BLaER1 treated with 17β-estradiol and CSF1 and Interleukin-3, amounts not matched to agents 10 nM and 100 nM (cell line): Measurements from ENCODE around the gene IGSF9B.

Experiments
- H3K27ac ChIP-seq, 11 experiments: shearing (Covaris generic); formaldehyde crosslinking; 2 replicates each; pipeline ENCODE4 v1.8.1; 2022
- H3K27me3 ChIP-seq, 11 experiments: shearing (Covaris generic); formaldehyde crosslinking; 2 replicates each; pipeline ENCODE4 v1.8.1; 2022
- H3K36me3 ChIP-seq, 11 experiments: shearing (Covaris generic); formaldehyde crosslinking; 2 replicates each; pipeline ENCODE4 v1.8.1; 2022
- H3K4me1 ChIP-seq, 10 experiments: shearing (Covaris generic); formaldehyde crosslinking; 2 replicates each; pipeline ENCODE4 v1.8.1; 2022
- H3K4me2 ChIP-seq, 11 experiments: shearing (Covaris generic); formaldehyde crosslinking; 2 replicates each; pipeline ENCODE4 v1.8.1; 2022
- H3K4me3 ChIP-seq, 10 experiments: shearing (Covaris generic); formaldehyde crosslinking; 2 replicates each; pipeline ENCODE4 v1.8.1; 2022
- H3K9ac ChIP-seq, 11 experiments: shearing (Covaris generic); formaldehyde crosslinking; 2 replicates each; pipeline ENCODE4 v1.8.1; 2022
- H3K9me3 ChIP-seq, 11 experiments: shearing (Covaris generic); formaldehyde crosslinking; replicated peaks in 1 of 11; 2 replicates each; pipeline ENCODE4 v1.8.1; 2022
- H4K20me1 ChIP-seq, 11 experiments: shearing (Covaris generic); formaldehyde crosslinking; 2 replicates each; pipeline ENCODE4 v1.8.1; 2022
- Cebpa-rat ChIP-seq, 11 experiments: shearing (Covaris generic); IDR thresholded peaks; 2 replicates each; pipeline ENCODE4 v1.8.1; 2022

The IGSF9B gene

GRCh38 chr11:133966921-133967598, 10.3 kb upstream of the IGSF9B start:
- H3K4me3 ChIP-seq = no peak overlapping the region
- no peak overlapping the region for H3K9ac ChIP-seq
- no peak for TF ChIP-seq Cebpa-rat (IDR thresholded peaks at IDR 0.05)
- H3K9me3 ChIP-seq = no peaks in the 10 kb centered on the region
- H3K4me1 ChIP-seq = no peaks in the 10 kb centered on the region; a peak in 2 of 20 replicates
- no peaks in the 10 kb centered on the region for H3K36me3 ChIP-seq
- no peak overlapping the region for H3K4me2 ChIP-seq
- H4K20me1 ChIP-seq = no peaks in the 10 kb centered on the region; a peak in 2 of 22 replicates
- H3K27me3 ChIP-seq = no peaks in the 10 kb centered on the region
- no peak overlapping the region for H3K27ac ChIP-seq

- Histone ChIP-seq H3K36me3 (no peaks in the 10 kb centered on the region), H3K9ac (no peak overlapping the region), H3K27me3 (no peaks in the 10 kb centered on the region), H3K4me3 (no peak overlapping the region), H3K27ac (no peak overlapping the region), H3K4me1 (no peaks in the 10 kb centered on the region; a peak in 2 of 20 replicates), H3K9me3 (no peaks in the 10 kb centered on the region), H3K4me2 (no peak overlapping the region), H4K20me1 (no peaks in the 10 kb centered on the region; a peak in 2 of 22 replicates)
- no peak for TF ChIP-seq Cebpa-rat (IDR thresholded peaks at IDR 0.05)
Observed at GRCh38 chr11:133966172-133966651, 9.4 kb upstream of the IGSF9B start.

DNA sequence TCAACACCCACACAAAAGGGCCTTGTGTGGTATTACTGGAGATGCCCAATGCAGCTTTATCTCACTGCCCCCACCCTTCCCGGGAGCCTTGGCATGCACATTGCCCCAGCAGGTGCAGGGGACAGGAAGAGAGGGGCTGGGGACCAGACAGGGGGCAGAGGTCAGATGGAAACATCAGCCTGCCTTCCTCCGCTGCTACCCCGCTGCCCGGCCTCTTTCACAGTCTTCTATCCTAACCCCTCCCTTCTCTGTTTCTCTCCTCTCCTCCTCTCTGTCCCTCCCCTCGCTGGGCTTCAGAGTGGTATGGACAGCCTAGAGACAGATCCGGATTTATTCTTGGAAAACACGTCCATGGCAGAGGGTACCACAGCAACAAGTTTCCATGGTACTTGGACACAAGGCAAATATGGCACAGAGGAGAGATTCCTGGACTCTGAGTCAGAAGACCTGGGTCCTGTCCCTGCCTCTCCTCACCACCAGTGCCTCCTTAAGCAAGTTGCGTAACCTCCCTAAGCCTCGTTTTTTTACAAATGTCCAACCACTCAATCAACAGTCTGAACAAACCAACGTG, 8.3 kb upstream of the IGSF9B start:
- H3K27me3 ChIP-seq = no peaks in the 10 kb centered on the region
- H3K9ac ChIP-seq = no peak overlapping the region
- H3K4me1 ChIP-seq = no peaks in the 10 kb centered on the region; a peak in 2 of 20 replicates
- no peaks in the 10 kb centered on the region; a peak in 2 of 22 replicates for H4K20me1 ChIP-seq
- H3K4me3 ChIP-seq = no peak overlapping the region
- no peak overlapping the region for H3K4me2 ChIP-seq
- H3K27ac ChIP-seq = no peak overlapping the region
- no peaks in the 10 kb centered on the region for H3K9me3 ChIP-seq
- TF ChIP-seq Cebpa-rat (IDR thresholded peaks at IDR 0.05) = peak in 5 of 11 experiments; percentile 28 to 73 (median 39); a peak in 4 of 22 replicates
- H3K36me3 ChIP-seq = no peaks in the 10 kb centered on the region

DNA sequence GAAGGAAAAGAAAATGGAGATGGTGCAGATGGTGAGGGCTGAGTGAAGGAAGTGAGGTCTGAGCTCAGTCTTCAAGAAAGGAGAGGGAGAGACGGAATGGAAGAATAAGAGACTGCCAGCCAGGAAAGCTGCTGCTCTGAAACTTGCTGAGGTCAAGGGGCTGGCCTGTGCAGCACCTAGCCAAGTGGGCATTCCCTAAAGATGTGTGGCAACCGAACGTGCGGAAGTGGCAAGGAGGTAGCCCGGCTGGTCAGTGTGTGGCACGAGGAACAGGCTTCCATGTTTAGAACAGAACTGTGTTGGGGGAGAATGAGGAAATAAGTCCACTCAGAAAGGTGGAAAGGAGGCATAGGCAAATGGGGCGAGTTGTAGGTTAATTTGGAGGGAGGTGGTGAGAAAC, 7.6 kb upstream of the IGSF9B start:
- Histone ChIP-seq H3K36me3 (no peaks in the 10 kb centered on the region), H3K9me3 (no peaks in the 10 kb centered on the region), H4K20me1 (no peaks in the 10 kb centered on the region; a peak in 2 of 22 replicates), H3K27ac (no peak overlapping the region), H3K9ac (no peak overlapping the region), H3K27me3 (no peaks in the 10 kb centered on the region), H3K4me3 (no peak overlapping the region), H3K4me2 (no peak overlapping the region), H3K4me1 (no peaks in the 10 kb centered on the region; a peak in 2 of 20 replicates)
- no peak for TF ChIP-seq Cebpa-rat (IDR thresholded peaks at IDR 0.05)

DNA sequence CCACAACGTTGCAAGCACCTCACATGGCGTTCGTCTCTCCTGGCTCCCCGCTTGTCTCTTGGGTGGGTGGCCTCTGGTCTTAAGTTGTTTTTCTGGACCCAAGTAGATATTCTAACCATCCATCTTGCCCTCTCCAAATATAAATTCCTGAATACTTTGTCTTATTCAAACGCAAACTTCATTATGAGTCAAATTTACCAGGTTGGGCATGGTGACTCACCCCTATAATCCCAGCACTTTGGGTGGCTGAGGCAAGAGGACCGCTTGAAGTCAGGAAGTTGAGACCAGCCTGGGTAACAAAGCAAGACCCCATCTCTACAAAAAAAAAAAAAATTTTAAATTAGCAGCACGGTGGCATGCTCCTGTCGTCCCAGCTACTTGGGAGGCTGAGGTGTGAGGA, 5.1 kb upstream of the IGSF9B start:
- Histone ChIP-seq H3K9ac (no peak overlapping the region), H3K4me3 (no peak overlapping the region), H3K36me3 (no peaks in the 10 kb centered on the region), H3K4me1 (peaks cover 0 to 5% (median 0%) of the 10 kb centered on the region in 10 experiments; a peak in 2 of 20 replicates), H4K20me1 (no peaks in the 10 kb centered on the region; a peak in 1 of 22 replicates), H3K27me3 (peaks cover 0 to 9% (median 0%) of the 10 kb centered on the region in 11 experiments; a peak in 6 of 22 replicates), H3K4me2 (no peak overlapping the region), H3K27ac (no peak overlapping the region), H3K9me3 (peaks cover 0 to 3% (median 0%) of the 10 kb centered on the region in 11 experiments; a peak in 4 of 22 replicates)
- TF ChIP-seq Cebpa-rat (IDR thresholded peaks at IDR 0.05) = no peak

- no peak for TF ChIP-seq Cebpa-rat (IDR thresholded peaks at IDR 0.05)
- Histone ChIP-seq H3K4me2 (peak overlapping the region in 3 of 11 experiments; percentile 69 to 78 (median 71); a peak in 2 of 22 replicates), H3K27ac (no peak overlapping the region)
Observed at GRCh38 chr11:133957900-133958299, 1.1 kb upstream of the IGSF9B start.

GRCh38 chr11:133955945-133956421, 785 bp downstream of the IGSF9B start:
- Histone ChIP-seq H3K27ac (no peak overlapping the region), H4K20me1 (peaks cover 0 to 12% (median 0%) of the 10 kb centered on the region in 11 experiments; a peak in 2 of 22 replicates), H3K4me1 (peaks cover 9 to 36% (median 24%) of the 10 kb centered on the region in 10 experiments), H3K9ac (no peak overlapping the region), H3K4me3 (no peak overlapping the region), H3K36me3 (no peaks in the 10 kb centered on the region), H3K27me3 (peaks cover 0 to 19% (median 0%) of the 10 kb centered on the region in 11 experiments; a peak in 9 of 22 replicates), H3K4me2 (0 out of 22 replicates have a peak overlapping the region, but pooled peaks of 1 of the 11 experiments have one; percentile 15), H3K9me3 (peaks cover 0 to 6% (median 0%) of the 10 kb centered on the region in 11 experiments; a peak in 5 of 22 replicates)
- no peak for TF ChIP-seq Cebpa-rat (IDR thresholded peaks at IDR 0.05)

More at GRCh38 chr11:133957900-133958299, 1.1 kb upstream of the IGSF9B start:
- no peaks in the 10 kb centered on the region for H3K36me3 ChIP-seq
- H4K20me1 ChIP-seq = peaks cover 0 to 4% (median 0%) of the 10 kb centered on the region in 11 experiments; a peak in 1 of 22 replicates
- peaks cover 0 to 6% (median 0%) of the 10 kb centered on the region in 11 experiments; a peak in 5 of 22 replicates for H3K9me3 ChIP-seq
- no peak overlapping the region for H3K4me3 ChIP-seq
- peaks cover 0 to 13% (median 0%) of the 10 kb centered on the region in 11 experiments; a peak in 6 of 22 replicates for H3K27me3 ChIP-seq
- no peak overlapping the region for H3K9ac ChIP-seq
- H3K4me1 ChIP-seq = peaks cover 0 to 17% (median 5%) of the 10 kb centered on the region in 10 experiments; a peak in 13 of 20 replicates

DNA sequence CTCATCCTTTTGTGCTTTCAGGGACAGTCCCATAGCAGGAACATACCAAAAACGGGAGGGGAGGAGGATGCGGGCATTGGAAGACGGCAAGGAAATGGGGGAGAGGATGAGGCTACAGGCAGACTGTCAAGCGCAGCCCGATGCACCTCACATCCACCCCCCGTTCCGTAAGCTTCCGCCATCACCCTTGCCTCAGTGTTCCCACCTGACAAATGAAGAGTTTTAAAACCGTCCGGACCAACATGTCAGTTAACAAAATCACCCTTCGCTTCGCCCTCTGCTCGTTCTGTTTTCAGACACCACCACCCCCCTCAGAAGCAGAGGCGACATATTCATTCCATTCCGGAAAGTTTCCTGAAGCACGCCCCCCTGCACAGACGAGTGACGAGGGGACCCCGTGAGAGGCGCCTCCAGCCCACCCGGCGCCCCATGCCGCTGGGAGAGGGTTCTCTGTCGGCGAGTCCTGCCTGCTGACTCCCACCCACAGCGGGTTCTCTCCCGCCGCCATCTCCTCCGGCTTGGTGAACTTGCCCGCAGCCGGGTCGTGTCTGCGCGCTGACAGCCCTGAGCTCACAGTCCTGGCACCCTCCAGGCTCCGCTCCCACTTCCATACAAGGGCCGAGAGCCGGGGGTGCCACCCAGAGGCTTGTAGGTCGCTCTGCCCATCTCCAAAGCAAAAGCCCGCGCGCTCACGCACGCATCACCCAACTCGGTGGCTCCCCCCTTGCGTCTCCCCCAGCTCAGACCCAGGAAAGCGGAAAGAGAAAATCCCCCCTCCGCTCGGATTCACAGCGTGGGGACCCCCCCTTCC, 1.5 kb downstream of the IGSF9B start:
- Histone ChIP-seq H3K4me1 (peaks cover 16 to 43% (median 31%) of the 10 kb centered on the region in 10 experiments), H3K27me3 (peaks cover 0 to 21% (median 0%) of the 10 kb centered on the region in 11 experiments; a peak in 9 of 22 replicates)

More for the DNA sequence above, 1.5 kb downstream of the IGSF9B start:
- no peak for TF ChIP-seq Cebpa-rat (IDR thresholded peaks at IDR 0.05)
- H3K9ac ChIP-seq = no peak overlapping the region
- H3K36me3 ChIP-seq = no peaks in the 10 kb centered on the region
- no peak overlapping the region for H3K4me2 ChIP-seq
- H3K27ac ChIP-seq = no peak overlapping the region
- peaks cover 0 to 12% (median 0%) of the 10 kb centered on the region in 11 experiments; a peak in 2 of 22 replicates for H4K20me1 ChIP-seq
- peaks cover 0 to 6% (median 0%) of the 10 kb centered on the region in 11 experiments; a peak in 5 of 22 replicates for H3K9me3 ChIP-seq
- no peak overlapping the region for H3K4me3 ChIP-seq
